ENCODE results near the gene FOXP4. TPM values are rescaled to one million over a fixed set of nuclear protein-coding genes. Genes with fewer than 3 reads are reported as not detected.

The FOXP4 gene
- total RNA-seq, 1 donor from 2014 or later, result 137 TPM

GRCh38 chr6:41523915-41524633 lies 22.1 kb upstream of the FOXP4 start:
- Mint-ChIP-seq H3K4me1 (ENCODE audit: low read depth) (peaks cover 64% of the 10 kb centered on the region), H3K4me3 (ENCODE audit: low read depth) (peak overlapping the region; percentile 20), H3K9me3 (ENCODE audit: low read depth) (no peaks in the 10 kb centered on the region), H3K36me3 (ENCODE audit: insufficient read depth) (no peaks in the 10 kb centered on the region), H3K27me3 (peaks cover 3% of the 10 kb centered on the region), H3K27ac (no peak overlapping the region)
- no peak for DNase-seq (ENCODE audit: low spot score, unreplicated experiment)
- TF ChIP-seq CTCF (IDR thresholded peaks at IDR 0.05; ENCODE audit: unreplicated experiment), result no peak

- H3K27me3 Mint-ChIP-seq, result peaks cover 3% of the 10 kb centered on the region
- no peaks in the 10 kb centered on the region for H3K36me3 Mint-ChIP-seq (ENCODE audit: insufficient read depth)
- no peak for DNase-seq (ENCODE audit: low spot score, unreplicated experiment)
- H3K27ac Mint-ChIP-seq, result peak overlapping the region; percentile 62
- H3K9me3 Mint-ChIP-seq (ENCODE audit: low read depth), result no peaks in the 10 kb centered on the region
- no peak for TF ChIP-seq CTCF (IDR thresholded peaks at IDR 0.05; ENCODE audit: unreplicated experiment)
- H3K4me3 Mint-ChIP-seq (ENCODE audit: low read depth), result peak overlapping the region; percentile 20
- peaks cover 59% of the 10 kb centered on the region for H3K4me1 Mint-ChIP-seq (ENCODE audit: low read depth)
Observed at GRCh38 chr6:41524634-41525011, 21.6 kb upstream of the FOXP4 start.

GRCh38 chr6:41527721-41528408 lies 18.3 kb upstream of the FOXP4 start:
- H3K36me3 Mint-ChIP-seq (ENCODE audit: insufficient read depth), result no peaks in the 10 kb centered on the region
- no peak for DNase-seq (ENCODE audit: low spot score, unreplicated experiment)
- H3K4me3 Mint-ChIP-seq (ENCODE audit: low read depth), result peak overlapping the region; percentile 7
- no peak for TF ChIP-seq CTCF (IDR thresholded peaks at IDR 0.05; ENCODE audit: unreplicated experiment)
- H3K27me3 Mint-ChIP-seq, result peaks cover 10% of the 10 kb centered on the region
- H3K4me1 Mint-ChIP-seq (ENCODE audit: low read depth), result peaks cover 45% of the 10 kb centered on the region
- H3K9me3 Mint-ChIP-seq (ENCODE audit: low read depth), result no peaks in the 10 kb centered on the region
- no peak overlapping the region for H3K27ac Mint-ChIP-seq

- TF ChIP-seq CTCF (IDR thresholded peaks at IDR 0.05; ENCODE audit: unreplicated experiment), result no peak
- peaks cover 10% of the 10 kb centered on the region for H3K27me3 Mint-ChIP-seq
- H3K27ac Mint-ChIP-seq, result no peak overlapping the region
- no peaks in the 10 kb centered on the region for H3K9me3 Mint-ChIP-seq (ENCODE audit: low read depth)
- H3K4me1 Mint-ChIP-seq (ENCODE audit: low read depth), result peaks cover 42% of the 10 kb centered on the region
- H3K4me3 Mint-ChIP-seq (ENCODE audit: low read depth), result no peak overlapping the region
- H3K36me3 Mint-ChIP-seq (ENCODE audit: insufficient read depth), result no peaks in the 10 kb centered on the region
- no peak for DNase-seq (ENCODE audit: low spot score, unreplicated experiment)
Observed at GRCh38 chr6:41528409-41528963, 17.7 kb upstream of the FOXP4 start.

- H3K9me3 Mint-ChIP-seq (ENCODE audit: low read depth), result no peaks in the 10 kb centered on the region
- H3K4me3 Mint-ChIP-seq (ENCODE audit: low read depth), result no peak overlapping the region
- TF ChIP-seq CTCF (IDR thresholded peaks at IDR 0.05; ENCODE audit: unreplicated experiment), result no peak
- no peaks in the 10 kb centered on the region for H3K36me3 Mint-ChIP-seq (ENCODE audit: insufficient read depth)
- no peak overlapping the region for H3K27ac Mint-ChIP-seq
- peaks cover 10% of the 10 kb centered on the region for H3K27me3 Mint-ChIP-seq
- no peak for DNase-seq (ENCODE audit: low spot score, unreplicated experiment)
- peaks cover 36% of the 10 kb centered on the region for H3K4me1 Mint-ChIP-seq (ENCODE audit: low read depth)
Observed at GRCh38 chr6:41529049-41529448, 17.1 kb upstream of the FOXP4 start.
